ENCODE results near the gene RPL14.

RPL14 gene

DNA sequence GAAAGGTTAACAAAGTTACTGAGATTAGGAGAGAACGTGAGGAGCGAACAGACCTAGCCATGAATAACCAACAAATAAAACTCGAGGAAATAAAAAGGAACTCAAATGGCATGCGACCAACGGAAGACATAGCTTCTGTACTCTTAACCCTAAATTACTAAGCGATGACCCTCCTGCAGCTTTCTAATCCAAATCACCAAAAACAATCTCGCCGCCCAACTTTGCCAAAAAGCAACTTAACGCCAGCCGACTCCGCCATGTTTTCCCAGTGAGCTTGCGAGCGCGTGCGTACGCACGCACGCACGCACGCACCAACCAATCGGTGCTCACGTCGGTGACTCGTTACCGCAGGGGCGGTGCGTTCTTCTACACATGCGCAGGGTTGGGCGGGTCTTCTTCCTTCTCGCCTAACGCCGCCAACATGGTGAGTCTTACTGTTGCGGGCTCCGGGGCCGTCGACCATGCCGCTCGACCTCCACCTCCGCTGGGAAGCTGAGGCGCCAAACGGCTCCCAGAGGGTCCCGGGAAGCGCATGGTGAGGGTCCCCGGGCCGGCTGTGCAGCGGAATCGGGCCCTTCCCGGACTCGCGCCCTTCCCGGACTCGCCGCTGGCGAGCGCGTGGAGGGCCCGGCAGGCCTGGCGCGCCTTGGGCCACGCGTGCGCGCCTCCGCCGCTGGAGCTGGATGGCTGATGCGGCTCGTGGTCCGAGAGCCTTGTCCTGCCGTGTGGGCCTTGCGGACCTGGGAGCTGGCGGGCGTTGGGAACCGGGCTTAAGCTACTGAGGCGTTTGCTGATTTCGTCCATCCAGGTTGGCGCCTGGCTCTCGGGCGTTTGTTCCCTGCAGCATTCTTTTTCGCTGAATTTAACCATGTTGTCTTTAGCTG is at the start of gene RPL14:
TSS of gene RPL14 (plus strand) at position 400 of the 884 bp plus-strand sequence. CDS start at position 533, 133 bp downstream.
- TF ChIP-seq, protein P1, sequence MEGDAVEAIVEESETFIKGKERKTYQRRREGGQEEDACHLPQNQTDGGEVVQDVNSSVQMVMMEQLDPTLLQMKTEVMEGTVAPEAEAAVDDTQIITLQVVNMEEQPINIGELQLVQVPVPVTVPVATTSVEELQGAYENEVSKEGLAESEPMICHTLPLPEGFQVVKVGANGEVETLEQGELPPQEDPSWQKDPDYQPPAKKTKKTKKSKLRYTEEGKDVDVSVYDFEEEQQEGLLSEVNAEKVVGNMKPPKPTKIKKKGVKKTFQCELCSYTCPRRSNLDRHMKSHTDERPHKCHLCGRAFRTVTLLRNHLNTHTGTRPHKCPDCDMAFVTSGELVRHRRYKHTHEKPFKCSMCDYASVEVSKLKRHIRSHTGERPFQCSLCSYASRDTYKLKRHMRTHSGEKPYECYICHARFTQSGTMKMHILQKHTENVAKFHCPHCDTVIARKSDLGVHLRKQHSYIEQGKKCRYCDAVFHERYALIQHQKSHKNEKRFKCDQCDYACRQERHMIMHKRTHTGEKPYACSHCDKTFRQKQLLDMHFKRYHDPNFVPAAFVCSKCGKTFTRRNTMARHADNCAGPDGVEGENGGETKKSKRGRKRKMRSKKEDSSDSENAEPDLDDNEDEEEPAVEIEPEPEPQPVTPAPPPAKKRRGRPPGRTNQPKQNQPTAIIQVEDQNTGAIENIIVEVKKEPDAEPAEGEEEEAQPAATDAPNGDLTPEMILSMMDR (IDR thresholded peaks at IDR 0.05): no peak
- Histone ChIP-seq H3K4me3 (peak within 1 kb of the TSS; percentile 79 to 88), H3K4me1 (peaks cover 0 to 42% (median 32%) of the 10 kb centered on the region in 4 donors), H3K27ac (peak within 1 kb of the TSS; percentile 83 to 88), H3K36me3 (peaks cover 37 to 41% (median 39%) of the 10 kb centered on the region in 3 donors), H3K27me3 (no peaks in the 10 kb centered on the region), H3K9me3 (no peaks in the 10 kb centered on the region)
- intact Hi-C loops (cut with DNase I; ENCODE audit: low total_unique reads): loop anchor here (5.0 kb wide), 2 partner anchors 70 to 145 kb away; no protein-coding TSS in a partner anchor
- peak; percentile 96 to 98 for DNase-seq

DNA sequence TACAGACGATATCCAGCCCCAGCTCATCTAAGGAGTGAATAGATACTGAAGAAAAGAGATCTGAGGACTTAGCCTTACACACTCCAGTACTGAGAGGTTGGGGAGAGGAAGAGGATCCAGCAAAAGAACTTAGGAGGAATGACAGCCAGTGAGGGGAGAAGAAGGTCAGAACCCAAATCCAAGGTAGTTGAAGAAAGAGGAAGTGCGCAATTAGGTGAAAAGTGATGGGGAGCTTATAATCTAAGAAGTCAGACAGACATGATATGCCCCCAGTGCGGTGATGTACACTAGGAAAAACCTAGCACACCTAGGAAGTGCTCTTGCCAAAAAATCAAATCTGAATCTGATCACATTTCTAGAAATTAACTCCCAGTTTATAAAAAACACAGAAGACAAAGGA is 49.5 kb upstream of the RPL14 start:
- H3K27ac ChIP-seq: no peak overlapping the region
- H3K4me1 ChIP-seq: no peaks in the 10 kb centered on the region
- intact Hi-C loops (cut with DNase I; ENCODE audit: low total_unique reads): no loop called here
- no peaks in the 10 kb centered on the region for H3K9me3 ChIP-seq
- H3K27me3 ChIP-seq: no peaks in the 10 kb centered on the region
- no peaks in the 10 kb centered on the region for H3K36me3 ChIP-seq
- TF ChIP-seq, protein P1 (IDR thresholded peaks at IDR 0.05): no peak
- no peak for DNase-seq
- no peak overlapping the region for H3K4me3 ChIP-seq

DNA sequence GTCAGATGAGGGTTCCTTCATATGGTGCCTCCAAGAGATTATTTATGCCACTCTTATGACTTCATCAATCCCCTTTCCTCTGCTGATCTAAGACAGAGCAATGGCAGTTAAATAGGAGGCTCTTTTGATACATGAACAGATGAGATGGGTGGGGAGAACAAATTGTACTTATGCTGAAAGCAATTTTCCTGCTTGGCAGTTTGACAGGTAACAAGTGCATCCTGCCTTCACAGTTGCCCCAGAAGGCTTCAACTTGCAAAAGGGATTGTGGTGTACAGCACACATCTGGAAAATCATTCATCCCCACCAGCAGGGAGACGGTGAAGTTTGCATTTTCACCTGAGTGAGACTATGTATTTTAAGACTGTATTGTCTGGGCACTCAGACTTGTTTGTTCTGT is 42.9 kb upstream of the RPL14 start:
- no peak overlapping the region for H3K4me3 ChIP-seq
- no peaks in the 10 kb centered on the region for H3K4me1 ChIP-seq
- no peaks in the 10 kb centered on the region for H3K36me3 ChIP-seq
- intact Hi-C loops (cut with DNase I; ENCODE audit: low total_unique reads): no loop called here
- H3K27me3 ChIP-seq: no peaks in the 10 kb centered on the region
- no peak overlapping the region for H3K27ac ChIP-seq
- no peak for DNase-seq
- no peaks in the 10 kb centered on the region for H3K9me3 ChIP-seq
- TF ChIP-seq, protein P1 (IDR thresholded peaks at IDR 0.05): no peak

DNA sequence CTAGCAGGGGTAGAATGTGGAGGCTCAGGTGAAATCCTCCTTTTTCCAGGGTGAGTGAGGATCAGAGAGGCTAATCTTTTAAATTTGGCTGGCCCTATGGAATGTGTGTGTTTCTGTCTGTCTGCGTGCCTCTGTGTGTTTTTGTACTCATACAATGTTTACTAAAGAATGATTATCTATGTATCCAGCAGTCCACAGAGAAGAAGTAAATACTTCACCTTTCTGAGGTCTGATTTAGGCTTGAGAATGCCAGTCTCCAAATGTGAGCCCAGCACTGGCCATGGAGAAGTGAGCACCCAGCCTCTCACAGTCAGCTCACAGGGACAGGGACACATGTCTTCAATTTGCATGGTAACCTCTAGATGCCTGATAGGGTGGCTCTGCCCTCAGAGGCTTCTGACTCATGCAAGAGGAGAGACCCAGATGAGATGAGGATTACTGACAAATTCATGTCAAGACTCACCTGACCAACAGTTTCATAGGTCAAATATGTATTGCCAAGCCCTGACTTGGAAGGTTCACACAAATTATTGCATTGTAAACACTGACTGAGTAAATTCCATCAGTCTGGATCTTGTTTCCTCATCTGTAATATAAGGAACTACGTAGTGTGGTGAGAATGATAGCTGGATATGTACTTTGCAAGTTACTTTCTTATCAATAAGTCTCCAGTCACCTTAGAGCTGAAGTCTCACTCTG is 39.1 kb upstream of the RPL14 start:
- Histone ChIP-seq H3K27me3 (no peaks in the 10 kb centered on the region), H3K4me1 (no peaks in the 10 kb centered on the region), H3K9me3 (no peaks in the 10 kb centered on the region), H3K4me3 (no peak overlapping the region), H3K36me3 (peaks cover 0 to 5% (median 0%) of the 10 kb centered on the region in 3 donors), H3K27ac (no peak overlapping the region)
- DNase-seq: no peak
- intact Hi-C loops (cut with DNase I; ENCODE audit: low total_unique reads): no loop called here
- TF ChIP-seq, protein P1 (IDR thresholded peaks at IDR 0.05): no peak

DNA sequence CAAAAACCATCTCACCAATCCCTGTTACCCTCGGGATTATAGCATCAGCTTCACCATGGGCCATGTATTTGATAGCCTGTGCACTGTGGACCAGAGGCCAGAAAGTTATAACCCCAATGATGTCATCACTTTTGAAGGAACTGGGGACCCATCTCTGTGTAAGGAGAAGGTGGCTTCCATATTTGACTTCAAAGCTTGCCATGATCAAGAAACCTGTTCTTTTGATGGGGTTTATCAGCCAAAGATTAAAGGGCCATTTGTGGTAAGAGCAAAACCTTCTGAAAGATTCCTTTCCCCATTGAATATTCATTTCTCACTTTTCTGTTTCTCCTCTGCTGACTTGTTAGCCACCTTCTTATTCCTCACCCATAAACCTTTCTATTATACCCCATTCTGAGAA is 34.3 kb upstream of the RPL14 start:
- intact Hi-C loops (cut with DNase I; ENCODE audit: low total_unique reads): no loop called here
- TF ChIP-seq, protein P1 (IDR thresholded peaks at IDR 0.05): no peak
- Histone ChIP-seq H3K9me3 (no peaks in the 10 kb centered on the region), H3K36me3 (peaks cover 0 to 5% (median 0%) of the 10 kb centered on the region in 3 donors), H3K4me3 (no peak overlapping the region), H3K27me3 (no peaks in the 10 kb centered on the region), H3K27ac (no peak overlapping the region), H3K4me1 (no peaks in the 10 kb centered on the region)
- DNase-seq: no peak
